Parathyroid adenoma (tissue), 2 donors: ENCODE results near the gene CDC123.
"Not testable (repeated sequence)": the region's sequence is repeated elsewhere in the genome, so short reads cannot be mapped to it uniquely, and the experiment has no call there.

Experiments used
- H2AFZ ChIP-seq: fragments of 300-600 bp; sonication (generic); one replicate; pipeline ENCODE4 v1.7.0; 2017; ENCODE audit warnings: antibody characterized with exemption, mild to moderate bottlenecking
- H3K27ac ChIP-seq: fragments of 300-600 bp; sonication (generic); one replicate; pipeline ENCODE4 v1.7.0; 2017
- H3K27me3 ChIP-seq: fragments of 300-600 bp; sonication (generic); one replicate; pipeline ENCODE4 v1.7.0; 2017; ENCODE audit warnings: low read length; ENCODE audit not compliant: control insufficient read depth, insufficient read depth
- H3K36me3 ChIP-seq: fragments of 300-600 bp; sonication (generic); one replicate; pipeline ENCODE4 v1.7.0; 2017; ENCODE audit warnings: low read length; ENCODE audit not compliant: control insufficient read depth, insufficient read depth
- H3K4me1 ChIP-seq: fragments of 300-600 bp; sonication (generic); one replicate; pipeline ENCODE4 v1.7.0; 2017; ENCODE audit warnings: control low read depth
- H3K4me2 ChIP-seq: fragments of 300-600 bp; sonication (generic); one replicate; pipeline ENCODE4 v1.7.0; 2017; ENCODE audit warnings: low read length
- H3K4me3 ChIP-seq: fragments of 300-600 bp; sonication (generic); one replicate; pipeline ENCODE4 v1.7.0; 2017; ENCODE audit warnings: low read depth, low read length
- H3K79me2 ChIP-seq: fragments of 300-600 bp; sonication (generic); one replicate; pipeline ENCODE4 v1.7.0; 2017; ENCODE audit warnings: control low read depth
- H3K9ac ChIP-seq: fragments of 300-600 bp; sonication (generic); one replicate; pipeline ENCODE4 v1.7.0; 2017; ENCODE audit warnings: mild to moderate bottlenecking
- H3K9me3 ChIP-seq: fragments of 300-600 bp; sonication (generic); one replicate; pipeline ENCODE4 v1.7.0; 2017; ENCODE audit warnings: low read length; ENCODE audit not compliant: control insufficient read depth
- TF ChIP-seq, protein P1 (sequence below): fragments of 300-600 bp; sonication (generic); IDR thresholded peaks from one replicate; pipeline ENCODE4 v1.7.0; 2017; ENCODE audit warnings: antibody characterized with exemption, mild to moderate bottlenecking
- donor health status: primary hyperparathyroidism.

Gene CDC123

GRCh38 chr10:12287772-12288171 is 91.8 kb downstream of the CDC123 start:
- no peaks in the 10 kb centered on the region for H3K4me1 ChIP-seq
- H3K36me3 ChIP-seq = no peaks in the 10 kb centered on the region
- no peak overlapping the region for H3K9ac ChIP-seq
- no peak overlapping the region for H3K4me2 ChIP-seq
- H3K4me3 ChIP-seq = no peak overlapping the region
- no peaks in the 10 kb centered on the region for H3K27me3 ChIP-seq
- no peak overlapping the region for H2AFZ ChIP-seq
- TF ChIP-seq, protein P1, sequence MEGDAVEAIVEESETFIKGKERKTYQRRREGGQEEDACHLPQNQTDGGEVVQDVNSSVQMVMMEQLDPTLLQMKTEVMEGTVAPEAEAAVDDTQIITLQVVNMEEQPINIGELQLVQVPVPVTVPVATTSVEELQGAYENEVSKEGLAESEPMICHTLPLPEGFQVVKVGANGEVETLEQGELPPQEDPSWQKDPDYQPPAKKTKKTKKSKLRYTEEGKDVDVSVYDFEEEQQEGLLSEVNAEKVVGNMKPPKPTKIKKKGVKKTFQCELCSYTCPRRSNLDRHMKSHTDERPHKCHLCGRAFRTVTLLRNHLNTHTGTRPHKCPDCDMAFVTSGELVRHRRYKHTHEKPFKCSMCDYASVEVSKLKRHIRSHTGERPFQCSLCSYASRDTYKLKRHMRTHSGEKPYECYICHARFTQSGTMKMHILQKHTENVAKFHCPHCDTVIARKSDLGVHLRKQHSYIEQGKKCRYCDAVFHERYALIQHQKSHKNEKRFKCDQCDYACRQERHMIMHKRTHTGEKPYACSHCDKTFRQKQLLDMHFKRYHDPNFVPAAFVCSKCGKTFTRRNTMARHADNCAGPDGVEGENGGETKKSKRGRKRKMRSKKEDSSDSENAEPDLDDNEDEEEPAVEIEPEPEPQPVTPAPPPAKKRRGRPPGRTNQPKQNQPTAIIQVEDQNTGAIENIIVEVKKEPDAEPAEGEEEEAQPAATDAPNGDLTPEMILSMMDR = no peak
- H3K27ac ChIP-seq = no peak overlapping the region
- H3K9me3 ChIP-seq = no peaks in the 10 kb centered on the region
- no peaks in the 10 kb centered on the region for H3K79me2 ChIP-seq

DNA sequence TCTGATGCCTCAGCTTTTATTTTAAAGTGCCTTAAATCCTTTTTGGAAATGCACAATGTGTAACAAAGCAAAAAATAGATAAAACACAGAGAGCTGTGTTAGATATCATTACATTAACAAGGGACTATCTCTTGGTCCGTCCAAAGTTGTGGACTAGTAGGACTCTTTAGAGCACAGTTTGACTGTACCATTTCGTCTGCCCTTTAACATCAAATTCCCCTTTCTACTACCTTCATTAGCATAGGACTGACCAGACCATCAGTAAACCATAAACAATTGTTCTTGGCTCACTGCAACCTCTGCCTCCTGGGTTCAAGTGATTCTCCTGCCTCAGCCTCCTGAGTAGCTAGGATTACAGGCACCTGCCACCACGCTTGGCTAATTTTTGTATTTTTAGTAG is 101.8 kb downstream of the CDC123 start:
- not testable (repeated sequence) for H2AFZ ChIP-seq, H3K4me2 ChIP-seq, H3K36me3 ChIP-seq, H3K4me3 ChIP-seq, H3K27ac ChIP-seq, H3K4me1 ChIP-seq, H3K27me3 ChIP-seq, H3K9me3 ChIP-seq, H3K79me2 ChIP-seq, H3K9ac ChIP-seq

- H3K9ac ChIP-seq = no peak overlapping the region
- H3K27ac ChIP-seq = no peak overlapping the region
- no peaks in the 10 kb centered on the region for H3K79me2 ChIP-seq
- H3K4me1 ChIP-seq = no peaks in the 10 kb centered on the region
- no peak overlapping the region for H3K4me2 ChIP-seq
- no peaks in the 10 kb centered on the region for H3K9me3 ChIP-seq
- TF ChIP-seq, protein P1 = no peak
- H3K36me3 ChIP-seq = no peaks in the 10 kb centered on the region
- H2AFZ ChIP-seq = no peak overlapping the region
- H3K4me3 ChIP-seq = no peak overlapping the region
- no peaks in the 10 kb centered on the region for H3K27me3 ChIP-seq
Observed at GRCh38 chr10:12299222-12299965, 103.4 kb downstream of the CDC123 start.
